ENCODE results near the gene BAIAP2L1.

Gene BAIAP2L1

GRCh38 chr7:98355250-98355538 lies 45.7 kb downstream of the BAIAP2L1 start:
- DNase-seq = no peak

GRCh38 chr7:98354511-98355249 lies 46.2 kb downstream of the BAIAP2L1 start:
- DNase-seq = no peak

GRCh38 chr7:98354052-98354451 lies 46.8 kb downstream of the BAIAP2L1 start:
- DNase-seq = no peak

GRCh38 chr7:98352621-98353020 lies 48.3 kb downstream of the BAIAP2L1 start:
- no peak for DNase-seq

- DNase-seq = no peak
Observed at GRCh38 chr7:98351136-98351535, 49.8 kb downstream of the BAIAP2L1 start.

GRCh38 chr7:98348726-98349474 lies 52.0 kb downstream of the BAIAP2L1 start:
- no peak for DNase-seq

GRCh38 chr7:98346515-98347069 lies 54.3 kb downstream of the BAIAP2L1 start:
- DNase-seq = no peak

GRCh38 chr7:98341106-98341505 lies 59.8 kb downstream of the BAIAP2L1 start:
- DNase-seq = no peak

GRCh38 chr7:98339043-98339442 lies 61.8 kb downstream of the BAIAP2L1 start:
- no peak for DNase-seq

GRCh38 chr7:98338441-98338840 lies 62.4 kb downstream of the BAIAP2L1 start:
- DNase-seq = no peak

GRCh38 chr7:98335411-98335977 lies 65.4 kb downstream of the BAIAP2L1 start:
- DNase-seq = no peak

GRCh38 chr7:98334081-98334480 lies 66.8 kb downstream of the BAIAP2L1 start:
- DNase-seq = no peak

GRCh38 chr7:98330926-98331529 lies 69.9 kb downstream of the BAIAP2L1 start:
- DNase-seq = no peak

GRCh38 chr7:98329791-98330373 lies 71.0 kb downstream of the BAIAP2L1 start:
- DNase-seq = no peak

GRCh38 chr7:98329100-98329790 lies 71.6 kb downstream of the BAIAP2L1 start:
- no peak for DNase-seq

- DNase-seq = no peak
Observed at GRCh38 chr7:98324782-98325181, 76.1 kb downstream of the BAIAP2L1 start.

- no peak for DNase-seq
Observed at GRCh38 chr7:98323597-98324322, 77.1 kb downstream of the BAIAP2L1 start.

- DNase-seq = no peak
Observed at GRCh38 chr7:98322331-98323270, 78.3 kb downstream of the BAIAP2L1 start.

- DNase-seq = no peak
Observed at GRCh38 chr7:98321301-98321700, 79.6 kb downstream of the BAIAP2L1 start.

- no peak for DNase-seq
Observed at GRCh38 chr7:98319176-98319575, 81.7 kb downstream of the BAIAP2L1 start.
